H1 (cell line): ENCODE data around the gene CELSR1. TPM values are rescaled to one million over a fixed set of nuclear protein-coding genes. Genes with fewer than 3 reads are reported as not detected.

Experiments used
- CEBPB ChIP-seq: IDR thresholded peaks from 2 replicates; pipeline ENCODE4 v1.6.1; 2012; ENCODE audit warnings: low read depth, low read length
- CTBP2 ChIP-seq: IDR thresholded peaks from 2 replicates; pipeline ENCODE4 v1.7.0; 2011; ENCODE audit warnings: borderline replicate concordance, mild to moderate bottlenecking, moderate library complexity, mixed read lengths, low read length; ENCODE audit not compliant: insufficient read depth, insufficient read length
- EP300 ChIP-seq, 2 experiments: IDR thresholded peaks; 1 replicate in 1 of 2; 2 replicates in 1 of 2; pipeline ENCODE4 v1.6.1; 2011 to 2012; ENCODE audit warnings: low read depth in 2 of 2, low read length in 2 of 2, mild to moderate bottlenecking in 2 of 2, borderline replicate concordance in 1 of 2, inconsistent platforms in 1 of 2, moderate library complexity in 1 of 2
- EZH2 ChIP-seq: fragments of 200-600 bp; sonication (generic); IDR thresholded peaks from 2 replicates; pipeline ENCODE4 v1.7.1; 2012; ENCODE audit warnings: low read depth, mild to moderate bottlenecking, moderate library complexity, low read length, inconsistent platforms; ENCODE audit not compliant: severe bottlenecking
- RXRA ChIP-seq: IDR thresholded peaks from 2 replicates; pipeline ENCODE4 v1.6.1; 2011; ENCODE audit warnings: low read depth, mild to moderate bottlenecking, low read length, moderate library complexity; ENCODE audit not compliant: insufficient read depth
- SUZ12 ChIP-seq: fragments of 200-600 bp; sonication (generic); IDR thresholded peaks from 2 replicates; pipeline ENCODE4 v1.6.1; 2012; ENCODE audit warnings: mild to moderate bottlenecking, inconsistent platforms, low read length, moderate library complexity, mixed read lengths
- TAF7 ChIP-seq: optimal IDR thresholded peaks from 2 replicates; pipeline ENCODE3; 2011; ENCODE audit warnings: low read depth, mild to moderate bottlenecking, inconsistent platforms, low read length, moderate library complexity, borderline replicate concordance
- ZNF274 ChIP-seq: IDR thresholded peaks from 2 replicates; pipeline ENCODE4 v1.7.0; 2012; ENCODE audit warnings: low read length, borderline replicate concordance; ENCODE audit errors: extremely low read depth
- polyA plus RNA-seq, 7 experiments: library from polyadenylated mRNA; depleted of rRNA in 3 of 7; stranded (reverse) in 5 of 7; unstranded in 2 of 7; fragments of >200 nt in 5 of 7; fragments of 200-250 nt in 2 of 7; gene quantifications; 1 replicate in 5 of 7; 2 replicates in 1 of 7; 4 replicates in 1 of 7; pipeline versions ENCODE4 v1.2.1 to v1.2.3, GENCODE V29; 2011 to 2013; ENCODE audit warnings: missing spikeins in 2 of 7, mixed read lengths in 2 of 7
- total RNA-seq: library from RNA; stranded (reverse); fragmentation: NEBNext Ultra II Directional; extraction: Animal tissue kit (Norgen Biotek cat#: 25700); gene quantifications from 2 replicates; pipeline ENCODE4 v1.2.1, GENCODE V29; 2021
- TF ChIP-seq, protein P1 (sequence below): fragments of 300-600 bp; sonication (generic); IDR thresholded peaks from 2 replicates; pipeline ENCODE4 v1.7.1; 2012; ENCODE audit warnings: low read length, moderate library complexity, mild to moderate bottlenecking, inconsistent platforms; ENCODE audit not compliant: insufficient replicate concordance

Gene CELSR1
- total and polyA plus RNA-seq, 2 of the 8 experiments (the other 6 are each of a cell fraction or from before 2014, with no cell fraction given) = 9.0 to 12.4 TPM

DNA sequence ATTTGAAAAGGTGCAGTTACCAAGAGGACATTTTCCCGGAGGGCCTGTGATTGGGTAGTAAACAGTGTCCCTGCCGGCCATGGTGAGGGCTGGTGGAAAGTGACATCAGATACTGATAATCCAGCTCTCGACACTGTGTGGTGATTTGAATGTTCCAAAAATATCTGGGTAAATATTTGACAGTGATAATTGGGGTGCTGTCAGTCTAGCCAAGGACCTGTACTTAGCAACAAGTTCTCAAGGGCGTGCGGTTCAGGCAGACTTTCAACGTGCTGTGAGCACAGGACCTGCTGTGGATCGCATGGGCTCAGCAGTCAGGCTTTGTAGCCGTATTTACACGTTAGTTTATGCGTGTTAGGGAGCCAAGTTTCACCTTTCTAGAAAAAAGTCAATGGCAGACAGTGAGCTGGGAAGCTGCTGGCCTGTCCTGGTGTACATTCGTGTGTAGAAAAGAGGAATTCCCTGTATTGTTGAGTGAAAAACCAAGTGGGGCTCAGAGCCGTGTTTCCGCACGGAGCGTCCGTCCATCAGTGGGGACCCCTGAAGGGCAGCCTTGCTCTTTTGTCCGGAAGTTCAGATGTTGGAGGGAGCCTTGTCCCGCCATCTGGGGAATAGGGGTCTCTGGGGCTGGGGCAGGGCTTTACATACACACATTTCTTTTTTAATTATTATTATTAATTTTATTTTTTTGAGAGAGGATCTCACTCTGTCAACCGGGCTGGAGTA lies 190.6 kb downstream of the CELSR1 start (continued):
- TF ChIP-seq, protein P1, sequence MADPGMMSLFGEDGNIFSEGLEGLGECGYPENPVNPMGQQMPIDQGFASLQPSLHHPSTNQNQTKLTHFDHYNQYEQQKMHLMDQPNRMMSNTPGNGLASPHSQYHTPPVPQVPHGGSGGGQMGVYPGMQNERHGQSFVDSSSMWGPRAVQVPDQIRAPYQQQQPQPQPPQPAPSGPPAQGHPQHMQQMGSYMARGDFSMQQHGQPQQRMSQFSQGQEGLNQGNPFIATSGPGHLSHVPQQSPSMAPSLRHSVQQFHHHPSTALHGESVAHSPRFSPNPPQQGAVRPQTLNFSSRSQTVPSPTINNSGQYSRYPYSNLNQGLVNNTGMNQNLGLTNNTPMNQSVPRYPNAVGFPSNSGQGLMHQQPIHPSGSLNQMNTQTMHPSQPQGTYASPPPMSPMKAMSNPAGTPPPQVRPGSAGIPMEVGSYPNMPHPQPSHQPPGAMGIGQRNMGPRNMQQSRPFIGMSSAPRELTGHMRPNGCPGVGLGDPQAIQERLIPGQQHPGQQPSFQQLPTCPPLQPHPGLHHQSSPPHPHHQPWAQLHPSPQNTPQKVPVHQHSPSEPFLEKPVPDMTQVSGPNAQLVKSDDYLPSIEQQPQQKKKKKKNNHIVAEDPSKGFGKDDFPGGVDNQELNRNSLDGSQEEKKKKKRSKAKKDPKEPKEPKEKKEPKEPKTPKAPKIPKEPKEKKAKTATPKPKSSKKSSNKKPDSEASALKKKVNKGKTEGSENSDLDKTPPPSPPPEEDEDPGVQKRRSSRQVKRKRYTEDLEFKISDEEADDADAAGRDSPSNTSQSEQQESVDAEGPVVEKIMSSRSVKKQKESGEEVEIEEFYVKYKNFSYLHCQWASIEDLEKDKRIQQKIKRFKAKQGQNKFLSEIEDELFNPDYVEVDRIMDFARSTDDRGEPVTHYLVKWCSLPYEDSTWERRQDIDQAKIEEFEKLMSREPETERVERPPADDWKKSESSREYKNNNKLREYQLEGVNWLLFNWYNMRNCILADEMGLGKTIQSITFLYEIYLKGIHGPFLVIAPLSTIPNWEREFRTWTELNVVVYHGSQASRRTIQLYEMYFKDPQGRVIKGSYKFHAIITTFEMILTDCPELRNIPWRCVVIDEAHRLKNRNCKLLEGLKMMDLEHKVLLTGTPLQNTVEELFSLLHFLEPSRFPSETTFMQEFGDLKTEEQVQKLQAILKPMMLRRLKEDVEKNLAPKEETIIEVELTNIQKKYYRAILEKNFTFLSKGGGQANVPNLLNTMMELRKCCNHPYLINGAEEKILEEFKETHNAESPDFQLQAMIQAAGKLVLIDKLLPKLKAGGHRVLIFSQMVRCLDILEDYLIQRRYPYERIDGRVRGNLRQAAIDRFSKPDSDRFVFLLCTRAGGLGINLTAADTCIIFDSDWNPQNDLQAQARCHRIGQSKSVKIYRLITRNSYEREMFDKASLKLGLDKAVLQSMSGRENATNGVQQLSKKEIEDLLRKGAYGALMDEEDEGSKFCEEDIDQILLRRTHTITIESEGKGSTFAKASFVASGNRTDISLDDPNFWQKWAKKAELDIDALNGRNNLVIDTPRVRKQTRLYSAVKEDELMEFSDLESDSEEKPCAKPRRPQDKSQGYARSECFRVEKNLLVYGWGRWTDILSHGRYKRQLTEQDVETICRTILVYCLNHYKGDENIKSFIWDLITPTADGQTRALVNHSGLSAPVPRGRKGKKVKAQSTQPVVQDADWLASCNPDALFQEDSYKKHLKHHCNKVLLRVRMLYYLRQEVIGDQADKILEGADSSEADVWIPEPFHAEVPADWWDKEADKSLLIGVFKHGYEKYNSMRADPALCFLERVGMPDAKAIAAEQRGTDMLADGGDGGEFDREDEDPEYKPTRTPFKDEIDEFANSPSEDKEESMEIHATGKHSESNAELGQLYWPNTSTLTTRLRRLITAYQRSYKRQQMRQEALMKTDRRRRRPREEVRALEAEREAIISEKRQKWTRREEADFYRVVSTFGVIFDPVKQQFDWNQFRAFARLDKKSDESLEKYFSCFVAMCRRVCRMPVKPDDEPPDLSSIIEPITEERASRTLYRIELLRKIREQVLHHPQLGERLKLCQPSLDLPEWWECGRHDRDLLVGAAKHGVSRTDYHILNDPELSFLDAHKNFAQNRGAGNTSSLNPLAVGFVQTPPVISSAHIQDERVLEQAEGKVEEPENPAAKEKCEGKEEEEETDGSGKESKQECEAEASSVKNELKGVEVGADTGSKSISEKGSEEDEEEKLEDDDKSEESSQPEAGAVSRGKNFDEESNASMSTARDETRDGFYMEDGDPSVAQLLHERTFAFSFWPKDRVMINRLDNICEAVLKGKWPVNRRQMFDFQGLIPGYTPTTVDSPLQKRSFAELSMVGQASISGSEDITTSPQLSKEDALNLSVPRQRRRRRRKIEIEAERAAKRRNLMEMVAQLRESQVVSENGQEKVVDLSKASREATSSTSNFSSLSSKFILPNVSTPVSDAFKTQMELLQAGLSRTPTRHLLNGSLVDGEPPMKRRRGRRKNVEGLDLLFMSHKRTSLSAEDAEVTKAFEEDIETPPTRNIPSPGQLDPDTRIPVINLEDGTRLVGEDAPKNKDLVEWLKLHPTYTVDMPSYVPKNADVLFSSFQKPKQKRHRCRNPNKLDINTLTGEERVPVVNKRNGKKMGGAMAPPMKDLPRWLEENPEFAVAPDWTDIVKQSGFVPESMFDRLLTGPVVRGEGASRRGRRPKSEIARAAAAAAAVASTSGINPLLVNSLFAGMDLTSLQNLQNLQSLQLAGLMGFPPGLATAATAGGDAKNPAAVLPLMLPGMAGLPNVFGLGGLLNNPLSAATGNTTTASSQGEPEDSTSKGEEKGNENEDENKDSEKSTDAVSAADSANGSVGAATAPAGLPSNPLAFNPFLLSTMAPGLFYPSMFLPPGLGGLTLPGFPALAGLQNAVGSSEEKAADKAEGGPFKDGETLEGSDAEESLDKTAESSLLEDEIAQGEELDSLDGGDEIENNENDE = no peak
- TF ChIP-seq CEBPB = no peak
- no peak for TF ChIP-seq TAF7
- TF ChIP-seq ZNF274 = no peak
- no peak for TF ChIP-seq RXRA
- no peak for TF ChIP-seq EZH2
- TF ChIP-seq SUZ12 = no peak
- no peak for TF ChIP-seq EP300 (IDR thresholded peaks at IDR 0.05; ENCODE audit: borderline replicate concordance in 1 of 2, low read depth in 2 of 2, low read length in 2 of 2)
- no peak for TF ChIP-seq CTBP2
